Progenitor cell of endocrine pancreas (in vitro differentiated cells): ENCODE measurements around the gene RNF5. TPM values are rescaled to one million over a fixed set of nuclear protein-coding genes. Genes with fewer than 3 reads are reported as not detected.

Experiments used
- DNase-seq: peaks from one replicate; pipeline ENCODE4 v3.0.0; 2021; ENCODE audit warnings: low spot score; ENCODE audit not compliant: unreplicated experiment
- H3K27ac Mint-ChIP-seq: 2 replicates; pipeline ENCODE4 v1.8.0; 2021; ENCODE audit warnings: mild to moderate bottlenecking, moderate library complexity, mixed read lengths
- H3K27me3 Mint-ChIP-seq: 2 replicates; pipeline ENCODE4 v1.8.0; 2021; ENCODE audit warnings: mixed read lengths
- H3K36me3 Mint-ChIP-seq: 2 replicates; pipeline ENCODE4 v1.8.0; 2022; ENCODE audit warnings: mixed read lengths; ENCODE audit not compliant: insufficient read depth
- H3K4me1 Mint-ChIP-seq: 2 replicates; pipeline ENCODE4 v1.8.0; 2021; ENCODE audit warnings: low read depth, mixed read lengths
- H3K4me3 Mint-ChIP-seq: 2 replicates; pipeline ENCODE4 v1.8.0; 2021; ENCODE audit warnings: low read depth, mild to moderate bottlenecking, moderate library complexity, mixed read lengths
- H3K9me3 Mint-ChIP-seq: 2 replicates; pipeline ENCODE4 v1.8.0; 2021; ENCODE audit warnings: low read depth, mixed read lengths
- CTCF ChIP-seq: fragments of 200-600 bp; sonication (generic); IDR thresholded peaks from one replicate; pipeline ENCODE4 v1.5.0; 2021; ENCODE audit warnings: antibody characterized with exemption, mild to moderate bottlenecking; ENCODE audit not compliant: unreplicated experiment
- total RNA-seq: library from RNA; stranded (reverse); gene quantifications from 2 replicates; pipeline ENCODE4 v1.2.1, GENCODE V29; 2021

Gene RNF5
- total RNA-seq, 1 donor from 2014 or later: 92.2 TPM

DNA sequence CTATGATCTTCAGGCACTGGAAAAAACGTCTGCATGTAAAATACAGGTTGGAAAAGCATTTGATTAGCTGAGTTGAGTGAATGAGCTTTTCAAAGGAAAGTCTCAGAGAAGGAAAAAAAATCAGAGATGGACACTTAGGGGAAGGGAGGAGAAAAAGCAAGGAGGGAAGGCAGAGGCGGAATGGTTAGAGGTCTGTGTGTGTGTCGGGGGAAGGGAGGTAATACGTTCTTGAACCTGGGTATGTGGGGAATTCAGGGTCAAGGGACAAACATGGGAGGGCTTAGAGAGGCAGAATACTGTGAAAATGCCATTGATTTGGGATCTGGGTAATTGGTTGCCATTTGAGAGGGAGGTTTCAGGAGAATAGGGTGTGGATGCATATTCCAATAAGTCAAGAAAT lies 31.5 kb upstream of the RNF5 start:
- H3K4me3 Mint-ChIP-seq: no peak overlapping the region
- peak overlapping the region; percentile 7 for H3K27ac Mint-ChIP-seq
- no peak for DNase-seq
- H3K36me3 Mint-ChIP-seq: peaks cover 4% of the 10 kb centered on the region
- H3K27me3 Mint-ChIP-seq: peaks cover 13% of the 10 kb centered on the region
- peaks cover 12% of the 10 kb centered on the region for H3K4me1 Mint-ChIP-seq
- no peak for TF ChIP-seq CTCF
- H3K9me3 Mint-ChIP-seq: no peaks in the 10 kb centered on the region

DNA sequence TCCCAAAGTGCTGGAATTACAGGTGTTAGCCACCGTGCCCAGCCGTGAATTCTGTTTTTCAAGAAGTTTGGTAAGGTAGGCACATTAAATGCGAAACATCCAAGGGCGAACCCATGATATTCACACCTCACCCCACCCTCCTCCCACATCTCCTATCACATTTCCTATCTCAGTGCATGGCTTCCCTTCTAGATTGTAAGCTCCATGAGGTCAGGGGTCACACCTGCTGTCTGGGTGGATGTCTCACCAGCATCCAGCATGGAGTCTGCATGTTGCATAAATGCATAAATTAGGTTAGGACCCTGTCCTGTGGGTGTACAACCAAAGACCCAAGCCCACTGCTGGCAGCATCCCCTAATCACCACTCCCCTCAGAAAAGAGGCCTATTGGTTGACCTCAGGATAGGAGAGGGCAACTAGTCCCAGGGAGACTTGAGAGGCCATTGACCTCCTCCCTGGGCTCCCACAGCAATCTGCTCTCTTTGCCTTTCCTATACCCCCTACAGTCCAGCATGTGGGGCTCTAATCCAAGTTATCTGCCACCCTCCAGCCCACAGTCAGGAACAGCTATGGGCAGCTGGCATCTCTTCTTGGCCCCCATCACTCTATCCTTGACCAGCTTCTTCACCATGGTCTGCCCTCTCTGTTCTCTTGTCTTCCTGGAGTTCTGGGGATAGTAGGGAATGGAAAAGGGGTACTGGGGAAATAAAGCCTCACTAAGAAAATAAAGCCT lies 30.6 kb upstream of the RNF5 start:
- H3K4me1 Mint-ChIP-seq: peaks cover 14% of the 10 kb centered on the region
- H3K27me3 Mint-ChIP-seq: peaks cover 13% of the 10 kb centered on the region
- no peak for DNase-seq
- no peak for TF ChIP-seq CTCF
- no peak overlapping the region for H3K27ac Mint-ChIP-seq
- no peak overlapping the region for H3K4me3 Mint-ChIP-seq
- H3K36me3 Mint-ChIP-seq: peaks cover 4% of the 10 kb centered on the region
- no peaks in the 10 kb centered on the region for H3K9me3 Mint-ChIP-seq

DNA sequence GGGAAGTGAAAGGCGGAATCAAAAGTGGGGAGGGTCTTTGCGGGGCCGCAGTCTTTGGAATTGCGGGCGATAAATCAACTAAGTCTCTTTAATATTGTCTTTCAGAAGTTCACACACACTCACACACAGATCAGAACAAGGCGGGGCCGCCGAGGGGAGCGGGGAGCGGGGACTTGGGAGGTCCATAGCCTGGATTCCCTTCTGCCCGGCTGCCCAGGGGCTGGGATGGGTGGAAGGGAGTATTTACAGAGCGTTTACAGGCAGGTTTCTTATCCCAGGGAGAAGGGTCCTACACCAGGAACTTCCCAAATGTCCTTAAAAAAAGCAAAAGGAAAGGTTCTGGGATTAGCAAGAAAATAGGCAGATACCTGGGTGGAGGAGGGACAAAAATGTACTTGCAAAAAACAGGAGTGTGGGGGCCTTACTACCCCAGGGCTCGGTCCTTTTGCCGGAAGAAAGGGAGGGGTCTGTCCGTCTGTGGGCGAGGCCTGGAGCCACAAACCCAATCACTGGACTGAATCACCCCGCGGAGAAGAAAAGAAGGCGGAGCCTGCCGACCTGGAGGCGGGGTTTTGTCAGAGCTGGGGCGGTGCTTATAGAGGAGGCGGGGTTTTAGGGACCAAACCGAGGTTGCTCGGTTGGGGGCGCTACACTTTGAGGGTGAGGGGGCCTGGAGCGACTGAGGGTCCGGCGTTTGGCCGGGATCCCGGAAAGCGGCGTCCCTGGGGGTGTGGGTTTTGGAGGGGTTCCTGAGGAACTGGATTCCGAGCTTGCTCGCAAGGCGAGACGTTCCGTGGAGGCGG lies 29.7 kb upstream of the RNF5 start:
- TF ChIP-seq CTCF: no peak
- no peak overlapping the region for H3K27ac Mint-ChIP-seq
- H3K4me1 Mint-ChIP-seq: peaks cover 21% of the 10 kb centered on the region
- H3K9me3 Mint-ChIP-seq: no peaks in the 10 kb centered on the region
- H3K36me3 Mint-ChIP-seq: peaks cover 4% of the 10 kb centered on the region
- no peak overlapping the region for H3K4me3 Mint-ChIP-seq
- H3K27me3 Mint-ChIP-seq: peaks cover 13% of the 10 kb centered on the region
- DNase-seq: no peak

- TF ChIP-seq CTCF: no peak
- H3K4me3 Mint-ChIP-seq: no peak overlapping the region
- H3K27me3 Mint-ChIP-seq: peaks cover 13% of the 10 kb centered on the region
- H3K36me3 Mint-ChIP-seq: peaks cover 4% of the 10 kb centered on the region
- DNase-seq: no peak
- H3K4me1 Mint-ChIP-seq: peaks cover 24% of the 10 kb centered on the region
- no peaks in the 10 kb centered on the region for H3K9me3 Mint-ChIP-seq
- H3K27ac Mint-ChIP-seq: no peak overlapping the region
Measured at GRCh38 chr6:32149092-32149755, 29.0 kb upstream of the RNF5 start.
